HepG2 (cell line): ENCODE measurements around the gene SYMPK. TPM values are rescaled to one million over a fixed set of nuclear protein-coding genes. Genes with fewer than 3 reads are reported as not detected.

Source experiments
- AHR ChIP-seq: IDR thresholded peaks from 2 replicates; pipeline ENCODE4 v1.6.1; 2018; ENCODE audit warnings: missing genetic modification reagents, missing compliant biosample characterization
- CBX5 ChIP-seq: sonication (generic); formaldehyde crosslinking; IDR thresholded peaks from 2 replicates; pipeline ENCODE4 v1.4.0; 2020; ENCODE audit warnings: missing genetic modification reagents, borderline replicate concordance
- CENPT ChIP-seq: sonication (generic); formaldehyde crosslinking; IDR thresholded peaks from 2 replicates; pipeline ENCODE4 v1.8.0; 2022; ENCODE audit warnings: low read depth, mild to moderate bottlenecking, moderate library complexity, missing genetic modification reagents
- FLYWCH1 ChIP-seq: sonication (generic); formaldehyde crosslinking; IDR thresholded peaks from 2 replicates; pipeline ENCODE4 v1.8.1; 2023; ENCODE audit warnings: mild to moderate bottlenecking, missing genetic modification reagents
- HMGA1 ChIP-seq: sonication (generic); formaldehyde crosslinking; conservative IDR thresholded peaks from 2 replicates; pipeline ENCODE4 v1.4.0; 2020; ENCODE audit warnings: missing genetic modification reagents
- KLF12 ChIP-seq: sonication (generic); formaldehyde crosslinking; IDR thresholded peaks from 2 replicates; pipeline ENCODE4 v1.4.0; 2020; ENCODE audit warnings: missing genetic modification reagents, borderline replicate concordance
- MAFG ChIP-seq: sonication (generic); formaldehyde crosslinking; IDR thresholded peaks from 2 replicates; pipeline ENCODE4 v1.5.1; 2020; ENCODE audit warnings: mild to moderate bottlenecking, missing genetic modification reagents
- MAZ ChIP-seq, 2 experiments: sonication (generic) in 1 of 2; formaldehyde crosslinking in 1 of 2; IDR thresholded peaks; 2 replicates each; pipeline versions ENCODE4 v1.5.0 to v1.6.1; 2012 to 2020; ENCODE audit warnings: low read depth in 2 of 2, mild to moderate bottlenecking in 2 of 2, borderline replicate concordance in 1 of 2, improper control_type of control experiment in 1 of 2, low read length in 1 of 2, missing genetic modification reagents in 1 of 2, moderate library complexity in 1 of 2
- MZF1 ChIP-seq: sonication (generic); formaldehyde crosslinking; IDR thresholded peaks from 2 replicates; pipeline ENCODE4 v1.8.1; 2023; ENCODE audit warnings: mild to moderate bottlenecking, missing genetic modification reagents, borderline replicate concordance
- SP1 ChIP-seq, 2 experiments: fragments of 450-650 bp in 1 of 2; sonication (generic) in 1 of 2; formaldehyde crosslinking in 1 of 2; IDR thresholded peaks; 2 replicates each; pipeline versions ENCODE4 v1.4.0 to v1.6.1; 2016 to 2020; ENCODE audit warnings: missing genetic modification reagents in 1 of 2
- YY1 ChIP-seq: IDR thresholded peaks from 2 replicates; pipeline ENCODE4 v1.6.1; 2011; ENCODE audit warnings: low read length, low read depth, moderate library complexity, mild to moderate bottlenecking; ENCODE audit not compliant: insufficient read depth, insufficient replicate concordance
- ZFP36 ChIP-seq: fragments of 150-350 bp; IDR thresholded peaks from 2 replicates; pipeline ENCODE4 v1.6.1; 2018; ENCODE audit warnings: borderline replicate concordance, low read length, low read depth; ENCODE audit not compliant: partially characterized antibody
- ZFY ChIP-seq: sonication (generic); formaldehyde crosslinking; IDR thresholded peaks from 2 replicates; pipeline ENCODE4 v1.4.0; 2020; ENCODE audit warnings: missing genetic modification reagents
- ZNF121 ChIP-seq: sonication (generic); formaldehyde crosslinking; IDR thresholded peaks from 2 replicates; pipeline ENCODE4 v1.5.0; 2020; ENCODE audit warnings: mild to moderate bottlenecking, missing genetic modification reagents
- ZNF205 ChIP-seq: IDR thresholded peaks from 2 replicates; pipeline ENCODE4 v1.6.1; 2018; ENCODE audit warnings: missing biosample characterization, missing genetic modification reagents
- ZNF24 ChIP-seq: fragments of 450-650 bp; IDR thresholded peaks from 2 replicates; pipeline ENCODE4 v1.6.1; 2017; ENCODE audit warnings: antibody characterized with exemption, mild to moderate bottlenecking
- ZNF746 ChIP-seq: sonication (generic); formaldehyde crosslinking; IDR thresholded peaks from 2 replicates; pipeline ENCODE4 v1.8.0; 2022; ENCODE audit warnings: mild to moderate bottlenecking, missing genetic modification reagents
- ZNF773 ChIP-seq: sonication (generic); formaldehyde crosslinking; IDR thresholded peaks from 2 replicates; pipeline ENCODE4 v1.4.0; 2020; ENCODE audit warnings: missing genetic modification reagents, borderline replicate concordance
- polyA plus RNA-seq, 8 experiments: library from polyadenylated mRNA; depleted of rRNA in 3 of 8; stranded (reverse) in 7 of 8; unstranded in 1 of 8; fragments of >200 nt; fragmentation: Illumina TruSeq in 4 of 8; extraction: Trizol in 4 of 8; gene quantifications; 2 replicates each; pipeline versions ENCODE4 v1.2.1 to v1.2.3, GENCODE V29; 2011 to 2016; ENCODE audit warnings: low read depth in 4 of 8, missing spikeins in 1 of 8, mixed read lengths in 1 of 8; ENCODE audit not compliant: insufficient read depth in 1 of 8
- total RNA-seq, 5 experiments: library from RNA; depleted of rRNA; stranded (reverse); fragments of >200 nt; fragmentation: Illumina TruSeq; extraction: Trizol; gene quantifications; 2 replicates each; pipeline ENCODE4 v1.2.3, GENCODE V29; 2016; ENCODE audit warnings: low read depth in 1 of 5
- TF ChIP-seq, protein P1 (sequence below): sonication (generic); formaldehyde crosslinking; IDR thresholded peaks from one replicate; pipeline ENCODE4 v1.5.1; 2020; ENCODE audit warnings: mild to moderate bottlenecking, missing genetic modification reagents; ENCODE audit errors: not compliant biosample characterization
- TF ChIP-seq, protein P2 (sequence below): sonication (generic); formaldehyde crosslinking; IDR thresholded peaks from 2 replicates; pipeline ENCODE4 v1.5.0; 2020; ENCODE audit warnings: missing genetic modification reagents

The SYMPK gene
- total and polyA plus RNA-seq, 2 of the 13 experiments (the other 11 are each of a cell fraction or from before 2014, with no cell fraction given), result 21.9 to 55.7 TPM

DNA sequence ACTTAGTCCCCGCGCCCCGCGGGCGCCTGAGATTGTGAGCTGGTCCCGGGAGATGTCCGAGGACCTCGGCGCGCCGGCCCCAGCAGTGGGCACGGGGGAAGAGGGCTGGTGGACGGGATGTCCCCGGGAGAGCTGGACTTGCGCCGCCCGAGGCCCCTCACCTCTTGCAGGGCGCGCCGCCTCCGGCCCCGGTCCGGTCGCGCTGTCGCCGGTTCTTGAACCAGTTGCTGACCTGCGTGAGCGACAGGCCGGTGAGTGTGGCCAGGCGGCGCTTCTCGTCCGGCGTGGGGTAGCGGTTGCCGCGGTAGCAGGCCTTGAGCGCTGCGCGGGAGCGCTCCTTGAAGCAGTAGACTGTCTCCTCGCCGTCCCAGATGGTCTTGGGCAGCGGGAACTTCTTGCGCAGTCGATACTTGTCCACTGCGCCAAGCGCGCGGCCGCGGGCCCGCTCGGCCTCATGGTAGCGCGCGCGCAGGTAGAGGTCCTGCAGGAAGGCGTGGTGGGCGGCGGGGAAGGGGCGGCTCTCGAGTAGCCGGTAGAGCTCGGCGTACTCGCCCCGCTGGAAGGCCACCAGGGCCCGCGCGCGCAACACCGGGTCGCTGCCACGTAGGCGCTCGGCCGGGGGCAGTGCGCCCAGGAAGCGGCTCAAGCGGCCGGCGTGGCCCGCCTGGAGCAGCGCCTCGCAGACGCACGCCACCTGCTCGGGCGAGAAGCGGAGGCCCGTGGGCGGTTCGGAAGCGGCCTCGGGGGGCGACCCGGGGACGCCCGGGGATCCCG is 94.9 kb downstream of the SYMPK start (continued):
- TF ChIP-seq ZFY (CRISPR knock-in tag) (peak; percentile 84), MAZ (IDR thresholded peaks at IDR 0.05; ENCODE audit: borderline replicate concordance, low read depth, low read length) (no peak), MAZ (CRISPR knock-in tag; IDR thresholded peaks at IDR 0.05; ENCODE audit: low read depth) (0 out of 2 replicates have a peak, but pooled peaks have one; percentile 17), FLYWCH1 (CRISPR knock-in tag) (no peak), ZNF24 (no peak), YY1 (no peak), CBX5 (no peak), KLF12 (CRISPR knock-in tag) (no peak), ZNF121 (CRISPR knock-in tag) (no peak), ZFP36 (no peak), CENPT (CRISPR knock-in tag) (no peak), ZNF205 (CRISPR knock-in tag) (no peak), AHR (CRISPR knock-in tag) (no peak; the same call in 1 of the 2 replicates), SP1 (IDR thresholded peaks at IDR 0.05) (no peak), SP1 (CRISPR knock-in tag; IDR thresholded peaks at IDR 0.05) (0 out of 2 replicates have a peak, but pooled peaks have one; percentile 11), MAFG (no peak), ZNF746 (CRISPR knock-in tag) (no peak), ZNF773 (CRISPR knock-in tag) (no peak), MZF1 (CRISPR knock-in tag) (0 out of 2 replicates have a peak, but pooled peaks have one; percentile 67), HMGA1 (no peak)
- TF ChIP-seq, protein P1, sequence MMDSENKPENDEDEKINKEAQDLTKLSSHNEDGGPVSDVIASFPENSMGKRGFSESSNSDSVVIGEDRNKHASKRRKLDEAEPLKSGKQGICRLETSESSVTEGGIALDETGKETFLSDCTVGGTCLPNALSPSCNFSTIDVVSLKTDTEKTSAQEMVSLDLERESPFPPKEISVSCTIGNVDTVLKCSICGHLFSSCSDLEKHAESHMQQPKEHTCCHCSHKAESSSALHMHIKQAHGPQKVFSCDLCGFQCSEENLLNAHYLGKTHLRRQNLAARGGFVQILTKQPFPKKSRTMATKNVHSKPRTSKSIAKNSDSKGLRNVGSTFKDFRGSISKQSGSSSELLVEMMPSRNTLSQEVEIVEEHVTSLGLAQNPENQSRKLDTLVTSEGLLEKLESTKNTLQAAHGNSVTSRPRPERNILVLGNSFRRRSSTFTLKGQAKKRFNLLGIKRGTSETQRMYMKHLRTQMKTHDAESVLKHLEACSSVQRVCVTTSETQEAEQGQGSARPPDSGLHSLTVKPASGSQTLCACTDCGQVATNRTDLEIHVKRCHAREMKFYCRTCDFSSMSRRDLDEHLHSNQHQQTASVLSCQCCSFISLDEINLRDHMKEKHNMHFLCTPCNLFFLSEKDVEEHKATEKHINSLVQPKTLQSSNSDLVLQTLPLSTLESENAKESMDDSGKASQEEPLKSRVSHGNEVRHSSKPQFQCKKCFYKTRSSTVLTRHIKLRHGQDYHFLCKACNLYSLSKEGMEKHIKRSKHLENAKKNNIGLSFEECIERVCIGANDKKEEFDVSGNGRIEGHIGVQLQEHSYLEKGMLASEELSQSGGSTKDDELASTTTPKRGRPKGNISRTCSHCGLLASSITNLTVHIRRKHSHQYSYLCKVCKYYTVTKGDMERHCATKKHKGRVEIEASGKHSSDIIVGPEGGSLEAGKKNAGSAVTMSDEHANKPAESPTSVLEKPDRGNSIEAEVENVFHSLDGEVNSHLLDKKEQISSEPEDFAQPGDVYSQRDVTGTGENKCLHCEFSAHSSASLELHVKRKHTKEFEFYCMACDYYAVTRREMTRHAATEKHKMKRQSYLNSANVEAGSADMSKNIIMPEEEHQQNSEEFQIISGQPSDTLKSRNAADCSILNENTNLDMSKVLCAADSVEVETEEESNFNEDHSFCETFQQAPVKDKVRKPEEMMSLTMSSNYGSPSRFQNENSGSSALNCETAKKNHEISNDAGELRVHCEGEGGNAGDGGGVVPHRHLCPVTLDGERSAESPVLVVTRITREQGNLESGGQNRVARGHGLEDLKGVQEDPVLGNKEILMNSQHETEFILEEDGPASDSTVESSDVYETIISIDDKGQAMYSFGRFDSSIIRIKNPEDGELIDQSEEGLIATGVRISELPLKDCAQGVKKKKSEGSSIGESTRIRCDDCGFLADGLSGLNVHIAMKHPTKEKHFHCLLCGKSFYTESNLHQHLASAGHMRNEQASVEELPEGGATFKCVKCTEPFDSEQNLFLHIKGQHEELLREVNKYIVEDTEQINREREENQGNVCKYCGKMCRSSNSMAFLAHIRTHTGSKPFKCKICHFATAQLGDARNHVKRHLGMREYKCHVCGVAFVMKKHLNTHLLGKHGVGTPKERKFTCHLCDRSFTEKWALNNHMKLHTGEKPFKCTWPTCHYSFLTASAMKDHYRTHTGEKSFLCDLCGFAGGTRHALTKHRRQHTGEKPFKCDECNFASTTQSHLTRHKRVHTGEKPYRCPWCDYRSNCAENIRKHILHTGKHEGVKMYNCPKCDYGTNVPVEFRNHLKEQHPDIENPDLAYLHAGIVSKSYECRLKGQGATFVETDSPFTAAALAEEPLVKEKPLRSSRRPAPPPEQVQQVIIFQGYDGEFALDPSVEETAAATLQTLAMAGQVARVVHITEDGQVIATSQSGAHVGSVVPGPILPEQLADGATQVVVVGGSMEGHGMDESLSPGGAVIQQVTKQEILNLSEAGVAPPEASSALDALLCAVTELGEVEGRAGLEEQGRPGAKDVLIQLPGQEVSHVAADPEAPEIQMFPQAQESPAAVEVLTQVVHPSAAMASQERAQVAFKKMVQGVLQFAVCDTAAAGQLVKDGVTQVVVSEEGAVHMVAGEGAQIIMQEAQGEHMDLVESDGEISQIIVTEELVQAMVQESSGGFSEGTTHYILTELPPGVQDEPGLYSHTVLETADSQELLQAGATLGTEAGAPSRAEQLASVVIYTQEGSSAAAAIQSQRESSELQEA (CRISPR knock-in tag), result peak; percentile 89
- TF ChIP-seq, protein P2, sequence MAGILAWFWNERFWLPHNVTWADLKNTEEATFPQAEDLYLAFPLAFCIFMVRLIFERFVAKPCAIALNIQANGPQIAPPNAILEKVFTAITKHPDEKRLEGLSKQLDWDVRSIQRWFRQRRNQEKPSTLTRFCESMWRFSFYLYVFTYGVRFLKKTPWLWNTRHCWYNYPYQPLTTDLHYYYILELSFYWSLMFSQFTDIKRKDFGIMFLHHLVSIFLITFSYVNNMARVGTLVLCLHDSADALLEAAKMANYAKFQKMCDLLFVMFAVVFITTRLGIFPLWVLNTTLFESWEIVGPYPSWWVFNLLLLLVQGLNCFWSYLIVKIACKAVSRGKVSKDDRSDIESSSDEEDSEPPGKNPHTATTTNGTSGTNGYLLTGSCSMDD, result no peak
